CD14-positive monocyte (primary cell): Measurements from ENCODE around the gene ECM1. TPM values are rescaled to one million over a fixed set of nuclear protein-coding genes. Genes with fewer than 3 reads are reported as not detected.

Source experiments
- DNase-seq, 3 donors: peaks; one replicate each; pipeline ENCODE4 v3.0.0-alpha.2; 2011 to 2022
- H2AFZ ChIP-seq: 2 replicates; pipeline ENCODE4 v1.6.0; 2012; ENCODE audit warnings: mild to moderate bottlenecking, low read depth, low read length, inconsistent platforms; ENCODE audit not compliant: insufficient read depth, poor library complexity, severe bottlenecking
- H3K27ac ChIP-seq, 2 donors: 1 replicate in 1 of 2; 2 replicates in 1 of 2; pipeline ENCODE4 v1.5.1; 2012 to 2013; ENCODE audit warnings: low read length in 2 of 2, control low read depth in 1 of 2, inconsistent platforms in 1 of 2, low read depth in 1 of 2, mild to moderate bottlenecking in 1 of 2
- H3K27me3 ChIP-seq, 2 donors: one replicate each; pipeline versions ENCODE4 v1.6.0 to v1.6.1; 2011 to 2013; ENCODE audit warnings: low read length in 2 of 2; ENCODE audit not compliant: control insufficient read depth in 2 of 2, insufficient read depth in 2 of 2
- H3K36me3 ChIP-seq, 2 donors: replicated peaks in 1 of 2; 1 replicate in 1 of 2; 2 replicates in 1 of 2; pipeline versions ENCODE4 v1.5.1 to v1.6.1; 2012 to 2013; ENCODE audit warnings: low read length in 2 of 2, control low read depth in 1 of 2, inconsistent platforms in 1 of 2, mild to moderate bottlenecking in 1 of 2; ENCODE audit not compliant: insufficient read depth in 2 of 2, control insufficient read depth in 1 of 2
- H3K4me1 ChIP-seq, 2 donors: 1 replicate in 1 of 2; 2 replicates in 1 of 2; pipeline versions ENCODE4 v1.5.1 to v1.6.1; 2012 to 2013; ENCODE audit warnings: low read length in 2 of 2, control low read depth in 1 of 2, inconsistent platforms in 1 of 2, mild to moderate bottlenecking in 1 of 2, moderate library complexity in 1 of 2; ENCODE audit not compliant: insufficient read depth in 2 of 2, control insufficient read depth in 1 of 2
- H3K4me2 ChIP-seq: replicated peaks from 2 replicates; pipeline ENCODE3; 2012; ENCODE audit warnings: low read length, moderate library complexity, mild to moderate bottlenecking; ENCODE audit not compliant: poor library complexity, severe bottlenecking; ENCODE audit errors: extremely low read depth
- H3K4me3 ChIP-seq, 3 experiments: fragments of 200-600 bp in 1 of 3; sonication (generic) in 1 of 3; replicated peaks in 1 of 3; 1 replicate in 2 of 3; 2 replicates in 1 of 3; pipeline ENCODE4 v1.5.1; 2011 to 2013; ENCODE audit warnings: low read length in 3 of 3, mild to moderate bottlenecking in 3 of 3, control low read depth in 2 of 3, low read depth in 2 of 3, inconsistent platforms in 1 of 3, moderate library complexity in 1 of 3
- H3K79me2 ChIP-seq: 2 replicates; pipeline ENCODE4 v1.6.0; 2012; ENCODE audit warnings: mild to moderate bottlenecking, control low read depth, inconsistent platforms, low read length, moderate library complexity; ENCODE audit not compliant: insufficient read depth
- H3K9ac ChIP-seq: 2 replicates; pipeline ENCODE4 v1.6.0; 2017; ENCODE audit warnings: low read length, mild to moderate bottlenecking; ENCODE audit not compliant: insufficient read depth, poor library complexity, severe bottlenecking
- H3K9me3 ChIP-seq, 2 donors: replicated peaks in 1 of 2; 1 replicate in 1 of 2; 2 replicates in 1 of 2; pipeline versions ENCODE4 v1.5.1 to v1.6.1; 2012 to 2013; ENCODE audit warnings: low read length in 2 of 2, control low read depth in 1 of 2; ENCODE audit not compliant: control insufficient read depth in 1 of 2, insufficient read depth in 1 of 2
- H4K20me1 ChIP-seq: 2 replicates; pipeline ENCODE4 v1.6.0; 2012; ENCODE audit warnings: mild to moderate bottlenecking, low read length, control low read depth, moderate library complexity; ENCODE audit not compliant: insufficient read depth
- H3K27ac Mint-ChIP-seq, 7 donors: one replicate each; pipeline ENCODE4 v1.8.0; 2020; ENCODE audit warnings: mild to moderate bottlenecking in 7 of 7, mixed read lengths in 7 of 7, moderate library complexity in 6 of 7, inconsistent platforms in 2 of 7
- H3K27me3 Mint-ChIP-seq, 3 donors: one replicate each; pipeline ENCODE4 v1.8.0; 2021 to 2022; ENCODE audit warnings: low read depth in 3 of 3, mild to moderate bottlenecking in 3 of 3, mixed read lengths in 3 of 3, moderate library complexity in 3 of 3, inconsistent platforms in 1 of 3
- H3K36me3 Mint-ChIP-seq, 2 donors: one replicate each; pipeline ENCODE4 v1.8.0; 2020; ENCODE audit warnings: mixed read lengths in 2 of 2, inconsistent platforms in 1 of 2, mild to moderate bottlenecking in 1 of 2
- H3K4me1 Mint-ChIP-seq: one replicate; pipeline ENCODE4 v1.8.0; 2020; ENCODE audit warnings: mild to moderate bottlenecking, mixed read lengths
- H3K4me3 Mint-ChIP-seq, 2 donors: one replicate each; pipeline ENCODE4 v1.8.0; 2020; ENCODE audit warnings: mild to moderate bottlenecking in 2 of 2, mixed read lengths in 2 of 2, moderate library complexity in 1 of 2
- H3K9me3 Mint-ChIP-seq, 7 donors: one replicate each; pipeline ENCODE4 v1.8.0; 2020 to 2022; ENCODE audit warnings: mixed read lengths in 7 of 7, mild to moderate bottlenecking in 6 of 7, moderate library complexity in 6 of 7, inconsistent platforms in 2 of 7
- CTCF ChIP-seq: fragments of 200-600 bp; IDR thresholded peaks from one replicate; pipeline ENCODE4 v1.8.0; 2022; ENCODE audit warnings: antibody characterized with exemption, mild to moderate bottlenecking
- WGBS: methylation state at CpG from one replicate; pipeline ENCODE4 v1.1.5; 2013; ENCODE audit warnings: missing lambda C conversion rate; ENCODE audit not compliant: insufficient coverage; 5-methylcytosine and 5-hydroxymethylcytosine counted together
- intact Hi-C, 2 donors: fragments of 100-400 bp; cut with micrococcal nuclease; formaldehyde crosslinking; loops; one replicate each; pipeline versions ENCODE4 v1.15.0 to v1.15.1; 2023
- polyA plus RNA-seq, 3 donors: library from polyadenylated mRNA; depleted of rRNA in 1 of 3; unstranded in 2 of 3; stranded (reverse) in 1 of 3; fragments of 300-500 nt in 2 of 3; fragments of >200 nt in 1 of 3; fragmentation: Illumina TruSeq in 2 of 3; gene quantifications; 1 replicate in 2 of 3; 2 replicates in 1 of 3; pipeline ENCODE4 v1.2.3, GENCODE V29; 2012 to 2021

Gene ECM1
- polyA plus RNA-seq, 3 donors, result 1.0 TPM; not detected in 2

GRCh38 chr1:150466964-150467363, 40.9 kb upstream of the ECM1 start:
- H3K36me3 Mint-ChIP-seq, result peaks cover 51 to 76% of the 10 kb centered on the region in 2 donors
- no peak overlapping the region for H3K4me3 Mint-ChIP-seq
- intact Hi-C loops, result loop anchor here in 1 of 2 donors (5.0 kb wide), 1 partner anchor 65 kb away; no protein-coding TSS in a partner anchor

DNA sequence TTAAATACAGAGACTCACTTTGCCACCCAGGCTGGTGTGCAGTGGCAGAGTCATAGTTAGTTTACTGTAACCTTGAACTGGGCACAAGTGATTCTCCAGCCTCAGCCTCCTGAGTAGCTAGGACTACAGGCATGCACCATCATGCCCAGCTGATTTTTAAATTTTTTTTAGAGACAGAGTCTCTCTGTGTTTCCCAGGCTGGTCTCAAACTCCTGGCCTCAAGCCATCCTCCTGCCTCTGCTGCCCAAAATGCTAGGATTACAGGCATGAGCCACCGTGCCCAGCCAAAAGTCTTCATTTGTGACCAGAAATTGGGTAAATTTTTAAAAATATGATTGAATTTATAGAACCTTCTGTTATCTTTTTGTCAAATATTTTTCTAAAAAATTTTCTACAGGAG, 38.6 kb upstream of the ECM1 start:
- H3K9me3 Mint-ChIP-seq, result no peaks in the 10 kb centered on the region
- Histone ChIP-seq H3K79me2 (no peaks in the 10 kb centered on the region), H3K36me3 (peaks cover 61 to 90% of the 10 kb centered on the region in 2 donors), H2AFZ (no peak overlapping the region), H4K20me1 (no peaks in the 10 kb centered on the region), H3K9me3 (no peaks in the 10 kb centered on the region), H3K27ac (no peak overlapping the region), H3K27me3 (no peaks in the 10 kb centered on the region), H3K4me3 (no peak overlapping the region), H3K9ac (no peak overlapping the region), H3K4me2 (no peak overlapping the region), H3K4me1 (no peaks in the 10 kb centered on the region)
- peaks cover 0 to 2% (median 0%) of the 10 kb centered on the region in 3 donors for H3K27me3 Mint-ChIP-seq
- H3K4me1 Mint-ChIP-seq, result peaks cover 1% of the 10 kb centered on the region
- no peak overlapping the region for H3K27ac Mint-ChIP-seq
- H3K36me3 Mint-ChIP-seq, result peaks cover 59 to 81% of the 10 kb centered on the region in 2 donors
- no peak overlapping the region for H3K4me3 Mint-ChIP-seq
- no CpG with 5 or more reads among the region's 1 CpG for WGBS
- intact Hi-C loops, result loop anchor here in 1 of 2 donors (5.0 kb wide), 1 partner anchor 63 kb away; no protein-coding TSS in a partner anchor
- no peak for DNase-seq
- no peak for TF ChIP-seq CTCF

More at GRCh38 chr1:150466964-150467363, 40.9 kb upstream of the ECM1 start:
- TF ChIP-seq CTCF, result no peak
- Histone ChIP-seq H3K4me1 (no peaks in the 10 kb centered on the region), H3K4me3 (no peak overlapping the region), H3K27me3 (no peaks in the 10 kb centered on the region), H2AFZ (no peak overlapping the region), H3K36me3 (peaks cover 48 to 74% of the 10 kb centered on the region in 2 donors), H3K79me2 (no peaks in the 10 kb centered on the region), H3K9ac (no peak overlapping the region), H3K4me2 (no peak overlapping the region), H3K9me3 (no peaks in the 10 kb centered on the region), H3K27ac (no peak overlapping the region), H4K20me1 (no peaks in the 10 kb centered on the region)
- H3K27ac Mint-ChIP-seq, result no peak overlapping the region
- H3K9me3 Mint-ChIP-seq, result no peaks in the 10 kb centered on the region
- peaks cover 0 to 2% (median 2%) of the 10 kb centered on the region in 3 donors for H3K27me3 Mint-ChIP-seq
- H3K4me1 Mint-ChIP-seq, result peaks cover 1% of the 10 kb centered on the region
- DNase-seq, result no peak
